H1 (cell line): ENCODE measurements around the gene INF2. TPM values are rescaled to one million over a fixed set of nuclear protein-coding genes. Genes with fewer than 3 reads are reported as not detected.

Experiments used
- CTCF ChIA-PET: fragments of 300-600 bp; sonication (Branson Sonifier 250); formaldehyde crosslinking; loops from one replicate; lab custom pipeline; 2021; ENCODE audit not compliant: partially characterized antibody; lab: Charles Lee
- POLR2A ChIA-PET: fragments of 300-600 bp; sonication (Branson Sonifier 250); formaldehyde crosslinking; loops from one replicate; lab custom pipeline; 2021; ENCODE audit warnings: inconsistent platforms; ENCODE audit not compliant: partially characterized antibody; lab: Charles Lee
- DNase-seq, 2 experiments: peaks; one replicate each; pipeline versions ENCODE4 v3.0.0 to v3.0.0-alpha.2; 2010 to 2022; ENCODE audit warnings: low spot score in 2 of 2, low read depth in 1 of 2, mixed read lengths in 1 of 2
- FAIRE-seq: peaks from 2 replicates; lab custom pipeline; 2011; peaks lifted over from hg19 to GRCh38; lab: Jason Lieb, UNC
- H2AFZ ChIP-seq: 2 replicates; pipeline ENCODE4 v1.8.1; 2012; ENCODE audit warnings: low read length, inconsistent platforms
- H2AK5ac ChIP-seq: 2 replicates; pipeline ENCODE4 v1.6.1; 2013; ENCODE audit warnings: low read depth, low read length
- H2BK120ac ChIP-seq: replicated peaks from 2 replicates; pipeline ENCODE3; 2013; ENCODE audit warnings: low read depth, low read length, inconsistent platforms
- H2BK12ac ChIP-seq: 2 replicates; pipeline ENCODE4 v1.6.1; 2013; ENCODE audit warnings: low read depth, low read length
- H2BK15ac ChIP-seq: 2 replicates; pipeline ENCODE4 v1.6.1; 2013; ENCODE audit warnings: low read length
- H2BK20ac ChIP-seq: 2 replicates; pipeline ENCODE4 v1.6.1; 2013; ENCODE audit warnings: low read length
- H2BK5ac ChIP-seq: 2 replicates; pipeline ENCODE4 v1.6.1; 2013; ENCODE audit warnings: low read depth, low read length
- H3K14ac ChIP-seq: 2 replicates; pipeline ENCODE4 v1.6.1; 2013; ENCODE audit warnings: inconsistent platforms; ENCODE audit not compliant: insufficient read length
- H3K18ac ChIP-seq: 2 replicates; pipeline ENCODE4 v1.6.1; 2013; ENCODE audit warnings: low read length; ENCODE audit errors: extremely low read depth
- H3K23ac ChIP-seq: 2 replicates; pipeline ENCODE4 v1.6.1; 2013; ENCODE audit warnings: inconsistent platforms; ENCODE audit not compliant: insufficient read length
- H3K23me2 ChIP-seq: 2 replicates; pipeline ENCODE4 v1.6.1; 2013; ENCODE audit warnings: low read depth, low read length
- H3K27ac ChIP-seq: 2 replicates; pipeline ENCODE4 v1.6.1; 2011; ENCODE audit warnings: low read depth, low read length, inconsistent platforms
- H3K27me3 ChIP-seq, 4 experiments: replicated peaks in 1 of 4; 1 replicate in 1 of 4; 2 replicates in 3 of 4; pipeline versions ENCODE4 v1.6.1 to v1.8.1; 2011 to 2013; ENCODE audit warnings: low read length in 3 of 4, mild to moderate bottlenecking in 3 of 4, inconsistent platforms in 2 of 4, mixed read lengths in 2 of 4, moderate library complexity in 1 of 4; ENCODE audit not compliant: control insufficient read depth in 3 of 4, insufficient read depth in 3 of 4; ENCODE audit errors: extremely low read depth in 1 of 4
- H3K36me3 ChIP-seq, 4 experiments: 2 replicates each; pipeline versions ENCODE4 v1.6.1 to v1.8.1; 2011 to 2013; ENCODE audit warnings: mild to moderate bottlenecking in 4 of 4, low read length in 3 of 4, moderate library complexity in 2 of 4, control low read depth in 1 of 4, inconsistent platforms in 1 of 4; ENCODE audit not compliant: insufficient read depth in 4 of 4, control insufficient read depth in 2 of 4
- H3K4ac ChIP-seq: replicated peaks from 2 replicates; pipeline ENCODE3; 2013; ENCODE audit warnings: low read length, low read depth, mixed read lengths, inconsistent platforms; ENCODE audit not compliant: insufficient read length
- H3K4me1 ChIP-seq, 4 experiments: replicated peaks in 1 of 4; 1 replicate in 1 of 4; 2 replicates in 3 of 4; pipeline versions ENCODE4 v1.6.1 to v1.8.1; 2011 to 2013; ENCODE audit warnings: low read length in 3 of 4, inconsistent platforms in 2 of 4, mixed read lengths in 1 of 4; ENCODE audit not compliant: insufficient read depth in 4 of 4, control insufficient read depth in 3 of 4
- H3K4me2 ChIP-seq, 2 experiments: 2 replicates each; pipeline versions ENCODE4 v1.6.1 to v1.8.1; 2011 to 2013; ENCODE audit warnings: low read depth in 2 of 2, low read length in 2 of 2, control low read depth in 1 of 2, inconsistent platforms in 1 of 2, mild to moderate bottlenecking in 1 of 2; ENCODE audit not compliant: insufficient read depth in 1 of 2
- H3K4me3 ChIP-seq, 4 experiments: fragments of 200-600, 300-600 bp in 1 of 4; sonication (generic), shearing (Covaris generic), sonication (Bioruptor Twin) in 1 of 4; 2 replicates each; pipeline versions ENCODE4 v1.5.1 to v1.8.1; 2011 to 2016; ENCODE audit warnings: low read length in 4 of 4, low read depth in 3 of 4, control low read depth in 2 of 4, inconsistent platforms in 2 of 4, mild to moderate bottlenecking in 2 of 4, mixed read lengths in 1 of 4, moderate library complexity in 1 of 4; ENCODE audit not compliant: insufficient read depth in 2 of 4; ENCODE audit errors: extremely low read depth in 1 of 4
- H3K56ac ChIP-seq: replicated peaks from 2 replicates; pipeline ENCODE3; 2013; ENCODE audit warnings: low read depth, mild to moderate bottlenecking, mixed read lengths, low read length, inconsistent platforms; ENCODE audit not compliant: insufficient read length
- H3K79me1 ChIP-seq: 2 replicates; pipeline ENCODE4 v1.6.1; 2013; ENCODE audit warnings: low read depth, low read length, control low read depth
- H3K79me2 ChIP-seq, 2 experiments: 2 replicates each; pipeline versions ENCODE4 v1.6.1 to v1.8.1; 2012 to 2013; ENCODE audit warnings: low read length in 2 of 2, mild to moderate bottlenecking in 2 of 2, inconsistent platforms in 1 of 2; ENCODE audit not compliant: insufficient read depth in 2 of 2, control insufficient read depth in 1 of 2
- H3K9ac ChIP-seq, 4 experiments: replicated peaks in 1 of 4; 1 replicate in 1 of 4; 2 replicates in 3 of 4; pipeline versions ENCODE4 v1.6.1 to v1.8.1; 2011 to 2013; ENCODE audit warnings: low read depth in 3 of 4, low read length in 3 of 4, control low read depth in 2 of 4, mild to moderate bottlenecking in 2 of 4, moderate library complexity in 2 of 4, inconsistent platforms in 1 of 4; ENCODE audit errors: extremely low read depth in 1 of 4
- H3K9me3 ChIP-seq, 2 experiments: 2 replicates each; pipeline versions ENCODE4 v1.6.1 to v1.8.1; 2012 to 2013; ENCODE audit warnings: mild to moderate bottlenecking in 2 of 2, moderate library complexity in 2 of 2, control low read depth in 1 of 2, inconsistent platforms in 1 of 2, low read depth in 1 of 2, low read length in 1 of 2, mixed read lengths in 1 of 2; ENCODE audit not compliant: insufficient read depth in 2 of 2
- H4K20me1 ChIP-seq, 2 experiments: replicated peaks in 1 of 2; 2 replicates each; pipeline versions ENCODE3 to v1.8.1; 2011 to 2013; ENCODE audit warnings: inconsistent platforms in 2 of 2, low read length in 2 of 2, mild to moderate bottlenecking in 1 of 2; ENCODE audit not compliant: insufficient read depth in 2 of 2, control insufficient read depth in 1 of 2
- H4K5ac ChIP-seq: 2 replicates; pipeline ENCODE4 v1.6.1; 2013; ENCODE audit warnings: low read length, low read depth, mixed read lengths, inconsistent platforms; ENCODE audit not compliant: insufficient read length
- H4K8ac ChIP-seq: 2 replicates; pipeline ENCODE4 v1.8.0; 2013; ENCODE audit warnings: mild to moderate bottlenecking, moderate library complexity, low read length, inconsistent platforms; ENCODE audit not compliant: insufficient read depth; ENCODE audit errors: extremely low read depth
- H4K91ac ChIP-seq: replicated peaks from 2 replicates; pipeline ENCODE3; 2013; ENCODE audit warnings: low read length, mixed read lengths, inconsistent platforms; ENCODE audit not compliant: insufficient read length
- WGBS, 2 experiments: shearing (Covaris generic) in 1 of 2; methylation state at CpG; one replicate each; pipeline versions ENCODE4 v1.1.6 to v1.1.7; 2013 to 2015; ENCODE audit warnings: low lambda C conversion rate in 2 of 2, mixed read lengths in 2 of 2, inconsistent platforms in 1 of 2, low coverage in 1 of 2, missing lambda C conversion rate in 1 of 2; ENCODE audit not compliant: insufficient replicate concordance in 2 of 2, insufficient coverage in 1 of 2, insufficient read length in 1 of 2; ENCODE audit errors: extremely low coverage in 1 of 2, missing lambda C conversion rate in 1 of 2; 5-methylcytosine and 5-hydroxymethylcytosine counted together
- polyA plus RNA-seq, 7 experiments: library from polyadenylated mRNA; depleted of rRNA in 3 of 7; stranded (reverse) in 5 of 7; unstranded in 2 of 7; fragments of >200 nt in 5 of 7; fragments of 200-250 nt in 2 of 7; gene quantifications; 1 replicate in 5 of 7; 2 replicates in 1 of 7; 4 replicates in 1 of 7; pipeline versions ENCODE4 v1.2.1 to v1.2.3, GENCODE V29; 2011 to 2013; ENCODE audit warnings: missing spikeins in 2 of 7, mixed read lengths in 2 of 7
- total RNA-seq: library from RNA; stranded (reverse); fragmentation: NEBNext Ultra II Directional; extraction: Animal tissue kit (Norgen Biotek cat#: 25700); gene quantifications from 2 replicates; pipeline ENCODE4 v1.2.1, GENCODE V29; 2021

The INF2 gene
- total and polyA plus RNA-seq, 2 of the 8 experiments (the other 6 are each of a cell fraction or from before 2014, with no cell fraction given) = 29.1 to 59.5 TPM

GRCh38 chr14:104728631-104729030, 39.2 kb downstream of the INF2 start:
- no peak overlapping the region for H2BK20ac ChIP-seq
- H2BK5ac ChIP-seq = no peak overlapping the region; the same call in 1 of the 2 replicates
- no peak overlapping the region for H4K91ac ChIP-seq
- H3K14ac ChIP-seq = no peak overlapping the region
- H4K8ac ChIP-seq = no peak overlapping the region
- 0 out of 2 replicates have a peak overlapping the region, but pooled peaks have one; percentile 39 for H2AK5ac ChIP-seq
- no peak overlapping the region for H3K4me2 ChIP-seq
- H3K18ac ChIP-seq = no peak overlapping the region
- H4K5ac ChIP-seq = no peak overlapping the region
- H3K9me3 ChIP-seq = no peaks in the 10 kb centered on the region
- no peak for FAIRE-seq
- H4K20me1 ChIP-seq = peaks cover 0 to 7% of the 10 kb centered on the region in 2 experiments
- H3K79me2 ChIP-seq = no peaks in the 10 kb centered on the region
- DNase-seq = no peak
- no peak overlapping the region for H3K56ac ChIP-seq
- H3K4me1 ChIP-seq = peaks cover 0 to 12% (median 8%) of the 10 kb centered on the region in 4 experiments; a peak in 6 of 7 replicates
- H2AFZ ChIP-seq = no peak overlapping the region
- peaks cover 0 to 3% (median 1%) of the 10 kb centered on the region in 4 experiments; a peak in 1 of 7 replicates for H3K27me3 ChIP-seq
- no peaks in the 10 kb centered on the region for H3K36me3 ChIP-seq
- CTCF ChIA-PET = interaction anchor here (0.8 to 2.5 kb wide), 7 partner anchors 10 to 77 kb away, joined by 3 to 8 read pairs (median 4); no protein-coding TSS in a partner anchor
- H3K79me1 ChIP-seq = no peaks in the 10 kb centered on the region
- H2BK12ac ChIP-seq = no peak overlapping the region
- peaks cover 8% of the 10 kb centered on the region; the same call in 1 of the 2 replicates for H3K23me2 ChIP-seq
- no peak overlapping the region for H2BK15ac ChIP-seq
- no peak overlapping the region for H3K4me3 ChIP-seq
- no peak overlapping the region for H3K27ac ChIP-seq
- no peak overlapping the region for H3K23ac ChIP-seq
- 89% methylated on average over 17 of the region's 17 CpGs; no CpG with 5 or more reads in 1 of the 2 experiments for WGBS, 2 experiments
- POLR2A ChIA-PET = interaction anchor here (1.0 kb wide), 1 partner anchor 9 kb away, joined by 4 read pairs; no protein-coding TSS in a partner anchor
- no peak overlapping the region for H3K4ac ChIP-seq
- H3K9ac ChIP-seq = no peak overlapping the region
- no peak overlapping the region for H2BK120ac ChIP-seq
